Naive thymus-derived CD4-positive, alpha-beta T cell (primary cell): ENCODE data around the gene ATE1. TPM values are rescaled to one million over a fixed set of nuclear protein-coding genes. Genes with fewer than 3 reads are reported as not detected.

ENCODE experiments used
- ATAC-seq: fragments of 150-1000 bp; cut with Tn5 transposase; 2 replicates; pipeline ENCODE4 v1.10.0; 2021; ENCODE audit warnings: mild to moderate bottlenecking, moderate library complexity
- CTCF ChIA-PET: fragments of 350-600 bp; sonication (Branson Sonifier 250); formaldehyde crosslinking; loops from one replicate; lab custom pipeline; 2021; ENCODE audit warnings: antibody characterized with exemption; lab: Charles Lee
- POLR2A ChIA-PET: fragments of 350-600 bp; sonication (Branson Sonifier 250); formaldehyde crosslinking; loops from one replicate; lab custom pipeline; 2021; ENCODE audit warnings: antibody characterized with exemption, inconsistent platforms; lab: Charles Lee
- DNase-seq, 9 donors: peaks; one replicate each; pipeline versions ENCODE4 v3.0.0 to v3.0.0-alpha.2; 2020 to 2022; ENCODE audit warnings: mixed read lengths in 1 of 9
- H3K27ac ChIP-seq: one replicate; pipeline ENCODE4 v1.7.0; 2013; ENCODE audit warnings: mild to moderate bottlenecking, low read depth, low read length, moderate library complexity
- H3K27me3 ChIP-seq, 2 donors: one replicate each; pipeline ENCODE4 v1.7.0; 2013; ENCODE audit warnings: low read length in 2 of 2, mild to moderate bottlenecking in 2 of 2, moderate library complexity in 2 of 2; ENCODE audit not compliant: control insufficient read depth in 2 of 2, insufficient read depth in 2 of 2
- H3K36me3 ChIP-seq, 3 experiments: 1 replicate in 2 of 3; 2 replicates in 1 of 3; pipeline ENCODE4 v1.7.0; 2013; ENCODE audit warnings: low read length in 3 of 3, mild to moderate bottlenecking in 3 of 3, moderate library complexity in 1 of 3; ENCODE audit not compliant: insufficient read depth in 3 of 3, control insufficient read depth in 2 of 3
- H3K4me1 ChIP-seq, 2 donors: one replicate each; pipeline ENCODE4 v1.7.0; 2013; ENCODE audit warnings: low read length in 2 of 2, mild to moderate bottlenecking in 2 of 2, moderate library complexity in 1 of 2; ENCODE audit not compliant: control insufficient read depth in 2 of 2, insufficient read depth in 2 of 2
- H3K4me3 ChIP-seq: 2 replicates; pipeline ENCODE4 v1.7.0; 2013; ENCODE audit warnings: mild to moderate bottlenecking, low read length
- H3K9me3 ChIP-seq, 3 experiments: 1 replicate in 2 of 3; 2 replicates in 1 of 3; pipeline ENCODE4 v1.7.0; 2013; ENCODE audit warnings: low read length in 3 of 3; ENCODE audit not compliant: control insufficient read depth in 2 of 3
- H3K27ac Mint-ChIP-seq, 9 donors: one replicate each; pipeline ENCODE4 v1.8.0; 2020 to 2022; ENCODE audit warnings: mixed read lengths in 9 of 9, mild to moderate bottlenecking in 8 of 9, moderate library complexity in 5 of 9, inconsistent platforms in 2 of 9
- H3K27me3 Mint-ChIP-seq, 5 donors: one replicate each; pipeline ENCODE4 v1.8.0; 2021 to 2022; ENCODE audit warnings: mixed read lengths in 5 of 5, mild to moderate bottlenecking in 1 of 5
- H3K36me3 Mint-ChIP-seq, 5 donors: one replicate each; pipeline ENCODE4 v1.8.0; 2020 to 2022; ENCODE audit warnings: mixed read lengths in 5 of 5, mild to moderate bottlenecking in 3 of 5, inconsistent platforms in 1 of 5
- H3K4me1 Mint-ChIP-seq, 7 donors: one replicate each; pipeline ENCODE4 v1.8.0; 2020 to 2022; ENCODE audit warnings: mixed read lengths in 7 of 7, mild to moderate bottlenecking in 3 of 7, inconsistent platforms in 1 of 7
- H3K4me3 Mint-ChIP-seq, 10 donors: one replicate each; pipeline ENCODE4 v1.8.0; 2020 to 2022; ENCODE audit warnings: mild to moderate bottlenecking in 10 of 10, mixed read lengths in 10 of 10, moderate library complexity in 6 of 10, inconsistent platforms in 2 of 10
- H3K9me3 Mint-ChIP-seq, 11 donors: one replicate each; pipeline ENCODE4 v1.8.0; 2020 to 2022; ENCODE audit warnings: mixed read lengths in 11 of 11, mild to moderate bottlenecking in 4 of 11, inconsistent platforms in 1 of 11, moderate library complexity in 1 of 11
- intact Hi-C, 2 donors: fragments of 100-400 bp; cut with micrococcal nuclease; formaldehyde crosslinking; loops; one replicate each; pipeline ENCODE4 v1.15.1; 2023
- polyA plus RNA-seq, 2 donors: library from polyadenylated mRNA; unstranded; fragments of 300-500 nt; fragmentation: Illumina TruSeq; gene quantifications; one replicate each; pipeline ENCODE4 v1.2.3, GENCODE V29; 2021
- total RNA-seq, 6 experiments: library from RNA in 5 of 6; stranded (reverse) in 5 of 6; gene quantifications; 1 replicate in 5 of 6; 2 replicates in 1 of 6; pipeline ENCODE4 v1.2.3 and lab custom pipeline; 2021 to 2026

The ATE1 gene
- total and polyA plus RNA-seq, 7 experiments from 2014 or later, result 22.4 to 29.9 (median 26.2) TPM

GRCh38 chr10:121788115-121788514 is 139.7 kb downstream of the ATE1 start:
- no peaks in the 10 kb centered on the region for H3K27me3 Mint-ChIP-seq
- Histone ChIP-seq H3K9me3 (no peaks in the 10 kb centered on the region), H3K27ac (no peak overlapping the region), H3K36me3 (peaks cover 0 to 20% (median 0%) of the 10 kb centered on the region in 3 experiments), H3K27me3 (no peaks in the 10 kb centered on the region), H3K4me3 (no peak overlapping the region), H3K4me1 (no peaks in the 10 kb centered on the region)
- no peak overlapping the region for H3K4me3 Mint-ChIP-seq
- CTCF ChIA-PET, result no interaction called here
- POLR2A ChIA-PET, result no interaction called here
- H3K36me3 Mint-ChIP-seq, result peaks cover 0 to 57% (median 39%) of the 10 kb centered on the region in 5 donors
- no peak overlapping the region for H3K27ac Mint-ChIP-seq
- H3K9me3 Mint-ChIP-seq, result no peaks in the 10 kb centered on the region
- intact Hi-C loops, result no loop called here
- ATAC-seq, result no peak
- H3K4me1 Mint-ChIP-seq, result peaks cover 0 to 5% (median 0%) of the 10 kb centered on the region in 7 donors
- no peak for DNase-seq

GRCh38 chr10:121787169-121787568 is 140.7 kb downstream of the ATE1 start:
- no peaks in the 10 kb centered on the region for H3K4me1 ChIP-seq
- H3K27ac ChIP-seq, result no peak overlapping the region
- ATAC-seq (no peak), DNase-seq (no peak)
- intact Hi-C loops, result no loop called here
- peaks cover 0 to 5% (median 0%) of the 10 kb centered on the region in 7 donors for H3K4me1 Mint-ChIP-seq
- peaks cover 0 to 57% (median 38%) of the 10 kb centered on the region in 5 donors for H3K36me3 Mint-ChIP-seq
- H3K4me3 ChIP-seq, result no peak overlapping the region
- POLR2A ChIA-PET, result no interaction called here
- peaks cover 0 to 20% (median 0%) of the 10 kb centered on the region in 3 experiments for H3K36me3 ChIP-seq
- CTCF ChIA-PET, result interaction anchor here (0.6 kb wide), 1 partner anchor 47 kb away, joined by 3 read pairs; no protein-coding TSS in a partner anchor
- H3K9me3 Mint-ChIP-seq, result no peaks in the 10 kb centered on the region
- no peaks in the 10 kb centered on the region for H3K27me3 Mint-ChIP-seq
- no peaks in the 10 kb centered on the region for H3K27me3 ChIP-seq
- H3K9me3 ChIP-seq, result no peaks in the 10 kb centered on the region
- no peak overlapping the region for H3K4me3 Mint-ChIP-seq
- no peak overlapping the region for H3K27ac Mint-ChIP-seq

GRCh38 chr10:121783782-121784372 is 144.0 kb downstream of the ATE1 start:
- no peaks in the 10 kb centered on the region for H3K9me3 Mint-ChIP-seq
- no peaks in the 10 kb centered on the region for H3K27me3 ChIP-seq
- H3K36me3 ChIP-seq, result peaks cover 0 to 11% (median 0%) of the 10 kb centered on the region in 3 experiments
- no peak overlapping the region for H3K4me3 Mint-ChIP-seq
- ChIA-PET POLR2A (no interaction called here), CTCF (no interaction called here)
- intact Hi-C loops, result no loop called here
- no peaks in the 10 kb centered on the region for H3K27me3 Mint-ChIP-seq
- H3K4me3 ChIP-seq, result no peak overlapping the region
- peaks cover 0 to 5% (median 0%) of the 10 kb centered on the region in 7 donors for H3K4me1 Mint-ChIP-seq
- ATAC-seq (no peak), DNase-seq (no peak)
- H3K36me3 Mint-ChIP-seq, result peaks cover 0 to 40% (median 24%) of the 10 kb centered on the region in 5 donors
- no peak overlapping the region for H3K27ac ChIP-seq
- H3K27ac Mint-ChIP-seq, result no peak overlapping the region
- H3K4me1 ChIP-seq, result no peaks in the 10 kb centered on the region
- no peaks in the 10 kb centered on the region for H3K9me3 ChIP-seq

GRCh38 chr10:121781101-121781500 is 146.7 kb downstream of the ATE1 start:
- Mint-ChIP-seq H3K4me3 (no peak overlapping the region), H3K27ac (no peak overlapping the region), H3K36me3 (peaks cover 0 to 32% (median 15%) of the 10 kb centered on the region in 5 donors), H3K27me3 (no peaks in the 10 kb centered on the region), H3K9me3 (no peaks in the 10 kb centered on the region), H3K4me1 (no peaks in the 10 kb centered on the region)
- DNase-seq, result no peak
- H3K4me1 ChIP-seq, result no peaks in the 10 kb centered on the region
- H3K27ac ChIP-seq, result no peak overlapping the region
- no peaks in the 10 kb centered on the region for H3K27me3 ChIP-seq
- H3K36me3 ChIP-seq, result peaks cover 0 to 3% (median 0%) of the 10 kb centered on the region in 3 experiments
- no peak for ATAC-seq
- no peaks in the 10 kb centered on the region for H3K9me3 ChIP-seq
- intact Hi-C loops, result no loop called here
- H3K4me3 ChIP-seq, result no peak overlapping the region
- CTCF ChIA-PET, result no interaction called here
- POLR2A ChIA-PET, result no interaction called here

GRCh38 chr10:121774813-121775212 is 153.0 kb downstream of the ATE1 start:
- ATAC-seq, result no peak
- POLR2A ChIA-PET, result no interaction called here
- no peaks in the 10 kb centered on the region for H3K27me3 ChIP-seq
- H3K36me3 Mint-ChIP-seq, result peaks cover 0 to 35% (median 16%) of the 10 kb centered on the region in 5 donors
- H3K36me3 ChIP-seq, result peaks cover 0 to 3% (median 0%) of the 10 kb centered on the region in 3 experiments
- intact Hi-C loops, result no loop called here
- H3K4me3 ChIP-seq, result no peak overlapping the region
- no peak overlapping the region for H3K4me3 Mint-ChIP-seq
- no peak overlapping the region for H3K27ac ChIP-seq
- CTCF ChIA-PET, result no interaction called here
- no peak for DNase-seq
- no peaks in the 10 kb centered on the region for H3K4me1 Mint-ChIP-seq
- H3K4me1 ChIP-seq, result no peaks in the 10 kb centered on the region
- peaks cover 0 to 4% (median 0%) of the 10 kb centered on the region in 11 donors for H3K9me3 Mint-ChIP-seq
- H3K27ac Mint-ChIP-seq, result no peak overlapping the region
- H3K27me3 Mint-ChIP-seq, result no peaks in the 10 kb centered on the region
- no peaks in the 10 kb centered on the region for H3K9me3 ChIP-seq

- H3K27me3 Mint-ChIP-seq, result no peaks in the 10 kb centered on the region
- ATAC-seq, result no peak
- DNase-seq, result no peak
- Histone ChIP-seq H3K4me3 (no peak overlapping the region), H3K27ac (no peak overlapping the region), H3K27me3 (no peaks in the 10 kb centered on the region), H3K9me3 (no peaks in the 10 kb centered on the region), H3K36me3 (peaks cover 0 to 3% (median 0%) of the 10 kb centered on the region in 3 experiments), H3K4me1 (no peaks in the 10 kb centered on the region)
- H3K4me1 Mint-ChIP-seq, result no peaks in the 10 kb centered on the region
- H3K4me3 Mint-ChIP-seq, result no peak overlapping the region
- no peak overlapping the region for H3K27ac Mint-ChIP-seq
- CTCF ChIA-PET, result no interaction called here
- POLR2A ChIA-PET, result no interaction called here
- H3K9me3 Mint-ChIP-seq, result peaks cover 0 to 6% (median 2%) of the 10 kb centered on the region in 11 donors
- peaks cover 0 to 39% (median 20%) of the 10 kb centered on the region in 5 donors for H3K36me3 Mint-ChIP-seq
- intact Hi-C loops, result no loop called here
Measured at GRCh38 chr10:121774404-121774803, 153.4 kb downstream of the ATE1 start.

GRCh38 chr10:121772884-121773283 is 154.9 kb downstream of the ATE1 start:
- DNase-seq (no peak), ATAC-seq (no peak)
- H3K27ac ChIP-seq, result no peak overlapping the region
- ChIA-PET POLR2A (no interaction called here), CTCF (no interaction called here)
- no peaks in the 10 kb centered on the region for H3K9me3 ChIP-seq
- Mint-ChIP-seq H3K9me3 (peaks cover 0 to 18% (median 4%) of the 10 kb centered on the region in 11 donors), H3K27me3 (no peaks in the 10 kb centered on the region), H3K36me3 (peaks cover 1 to 51% (median 30%) of the 10 kb centered on the region in 5 donors), H3K4me1 (no peaks in the 10 kb centered on the region), H3K27ac (no peak overlapping the region), H3K4me3 (no peak overlapping the region)
- H3K4me3 ChIP-seq, result no peak overlapping the region
- no peaks in the 10 kb centered on the region for H3K27me3 ChIP-seq
- H3K36me3 ChIP-seq, result no peaks in the 10 kb centered on the region
- intact Hi-C loops, result no loop called here
- no peaks in the 10 kb centered on the region for H3K4me1 ChIP-seq
